ENCODE measurements around the gene SHKBP1. TPM values are rescaled to one million over a fixed set of nuclear protein-coding genes. Genes with fewer than 3 reads are reported as not detected.
A peak's percentile ranks its signal among the peaks of the same experiment; 100 is the strongest.

Gene SHKBP1
- total and polyA plus RNA-seq, 4 donors = 10.1 to 22.9 (median 15.4) TPM

GRCh38 chr19:40597329-40597838 is 20.7 kb downstream of the SHKBP1 start:
- Histone ChIP-seq H3K9me3 (ENCODE audit: control insufficient read depth in 4 of 4, low read length in 3 of 4) (no peaks in the 10 kb centered on the region), H3K27me3 (ENCODE audit: control insufficient read depth in 4 of 4, insufficient read depth in 4 of 4, low read length in 3 of 4) (peaks cover 0 to 12% (median 4%) of the 10 kb centered on the region in 4 donors), H3K27ac (ENCODE audit: low read depth in 1 of 2, low read length in 2 of 2) (no peak overlapping the region), H3K9ac (ENCODE audit: low read depth in 1 of 2, low read length in 2 of 2) (no peak overlapping the region), H3K36me3 (ENCODE audit: control insufficient read depth in 4 of 4, insufficient read depth in 3 of 4, low read depth in 1 of 4, low read length in 3 of 4) (no peaks in the 10 kb centered on the region), H3K4me1 (ENCODE audit: control insufficient read depth in 4 of 4, insufficient read depth in 4 of 4, low read length in 3 of 4) (peaks cover 0 to 26% (median 8%) of the 10 kb centered on the region in 4 donors), H3K4me3 (ENCODE audit: low read depth in 1 of 3, low read length in 3 of 3) (peak overlapping the region in 1 of 3 donors; percentile 22)
- 10% methylated on average over 18 of the region's 18 CpGs for whole genome bisulfite sequencing
- TF ChIP-seq TAF1 (conservative IDR thresholded peaks at IDR 0.05) (no peak), HNF4A (conservative IDR thresholded peaks at IDR 0.05) (no peak), MAX (IDR thresholded peaks at IDR 0.05) (no peak)
- DNase-seq (ENCODE audit: low spot score) = no peak

GRCh38 chr19:40598121-40598917 is 21.6 kb downstream of the SHKBP1 start:
- Histone ChIP-seq H3K9me3 (ENCODE audit: control insufficient read depth in 4 of 4, low read length in 3 of 4) (no peaks in the 10 kb centered on the region), H3K4me3 (ENCODE audit: low read depth in 1 of 3, low read length in 3 of 3) (no peak overlapping the region), H3K9ac (ENCODE audit: low read depth in 1 of 2, low read length in 2 of 2) (no peak overlapping the region), H3K36me3 (ENCODE audit: control insufficient read depth in 4 of 4, insufficient read depth in 3 of 4, low read depth in 1 of 4, low read length in 3 of 4) (no peaks in the 10 kb centered on the region), H3K27ac (ENCODE audit: low read depth in 1 of 2, low read length in 2 of 2) (no peak overlapping the region), H3K27me3 (ENCODE audit: control insufficient read depth in 4 of 4, insufficient read depth in 4 of 4, low read length in 3 of 4) (peaks cover 0 to 12% (median 4%) of the 10 kb centered on the region in 4 donors), H3K4me1 (ENCODE audit: control insufficient read depth in 4 of 4, insufficient read depth in 4 of 4, low read length in 3 of 4) (peaks cover 0 to 34% (median 14%) of the 10 kb centered on the region in 4 donors)
- TF ChIP-seq RAD21 (IDR thresholded peaks at IDR 0.05) (peak; percentile 94 to 98), CTCF (IDR thresholded peaks at IDR 0.05; ENCODE audit: low read depth, low read length, missing input control) (peak; percentile 93), YY1 (IDR thresholded peaks at IDR 0.05) (no peak)
- DNase-seq (ENCODE audit: low spot score) = peak; percentile 92
- 3% methylated on average over 46 of the region's 46 CpGs for WGBS

GRCh38 chr19:40598918-40599307 is 22.2 kb downstream of the SHKBP1 start:
- no peak for DNase-seq (ENCODE audit: low spot score)
- Histone ChIP-seq H3K4me3 (ENCODE audit: low read depth in 1 of 3, low read length in 3 of 3) (no peak overlapping the region), H3K9ac (ENCODE audit: low read depth in 1 of 2, low read length in 2 of 2) (no peak overlapping the region), H3K4me1 (ENCODE audit: control insufficient read depth in 4 of 4, insufficient read depth in 4 of 4, low read length in 3 of 4) (peaks cover under 1 to 40% (median 15%) of the 10 kb centered on the region in 4 donors), H3K27me3 (ENCODE audit: control insufficient read depth in 4 of 4, insufficient read depth in 4 of 4, low read length in 3 of 4) (peaks cover 0 to 12% (median 4%) of the 10 kb centered on the region in 4 donors), H3K36me3 (ENCODE audit: control insufficient read depth in 4 of 4, insufficient read depth in 3 of 4, low read depth in 1 of 4, low read length in 3 of 4) (no peaks in the 10 kb centered on the region), H3K27ac (ENCODE audit: low read depth in 1 of 2, low read length in 2 of 2) (peak overlapping the region in 1 of 2 donors; percentile 46), H3K9me3 (ENCODE audit: control insufficient read depth in 4 of 4, low read length in 3 of 4) (no peaks in the 10 kb centered on the region)
- no peak for TF ChIP-seq FOXA2 (IDR thresholded peaks at IDR 0.05)
- 12% methylated on average over 15 of the region's 15 CpGs for WGBS

GRCh38 chr19:40599331-40599901 is 22.7 kb downstream of the SHKBP1 start:
- 10% methylated on average over 9 of the region's 9 CpGs for WGBS
- Histone ChIP-seq H3K36me3 (ENCODE audit: control insufficient read depth in 4 of 4, insufficient read depth in 3 of 4, low read depth in 1 of 4, low read length in 3 of 4) (no peaks in the 10 kb centered on the region), H3K27ac (ENCODE audit: low read depth in 1 of 2, low read length in 2 of 2) (peak overlapping the region; percentile 28 to 46), H3K4me3 (ENCODE audit: low read depth in 1 of 3, low read length in 3 of 3) (no peak overlapping the region), H3K9me3 (ENCODE audit: control insufficient read depth in 4 of 4, low read length in 3 of 4) (no peaks in the 10 kb centered on the region), H3K4me1 (ENCODE audit: control insufficient read depth in 4 of 4, insufficient read depth in 4 of 4, low read length in 3 of 4) (peaks cover 5 to 45% (median 19%) of the 10 kb centered on the region in 4 donors), H3K9ac (ENCODE audit: low read depth in 1 of 2, low read length in 2 of 2) (no peak overlapping the region), H3K27me3 (ENCODE audit: control insufficient read depth in 4 of 4, insufficient read depth in 4 of 4, low read length in 3 of 4) (peaks cover 0 to 12% (median 4%) of the 10 kb centered on the region in 4 donors)
- no peak for TF ChIP-seq REST (IDR thresholded peaks at IDR 0.05)
- TF ChIP-seq RXRA (IDR thresholded peaks at IDR 0.05) = no peak
- TF ChIP-seq SP1 (IDR thresholded peaks at IDR 0.05) = no peak
- TF ChIP-seq NR2F2 (IDR thresholded peaks at IDR 0.05) = no peak
- no peak for TF ChIP-seq FOXA1 (IDR thresholded peaks at IDR 0.05)
- no peak for TF ChIP-seq MAX (IDR thresholded peaks at IDR 0.05)
- no peak for TF ChIP-seq GABPA (IDR thresholded peaks at IDR 0.05 in 1 of 2, conservative IDR thresholded peaks at IDR 0.05 in 1 of 2)
- TF ChIP-seq JUND (IDR thresholded peaks at IDR 0.05) = no peak
- no peak for TF ChIP-seq RAD21 (IDR thresholded peaks at IDR 0.05)
- TF ChIP-seq FOXA2 (IDR thresholded peaks at IDR 0.05) = no peak
- no peak for TF ChIP-seq HNF4A (conservative IDR thresholded peaks at IDR 0.05)
- no peak for DNase-seq (ENCODE audit: low spot score)
